HEK293 (cell line): ENCODE measurements around the gene TRAPPC11.

Experiments
- CTCF ChIA-PET: fragments of 350-600 bp; formaldehyde crosslinking; extraction: SDS; loops from one replicate; lab custom pipeline; 2021; ENCODE audit warnings: antibody characterized with exemption; lab: Yijun Ruan, JAX
- POLR2A ChIA-PET: fragments of 300-600 bp; formaldehyde crosslinking; extraction: SDS; loops from one replicate; lab custom pipeline; 2020; ENCODE audit warnings: antibody characterized with exemption, inconsistent platforms; lab: Yijun Ruan, JAX
- H3K27ac ChIP-seq: fragments of 200-500 bp; sonication (Bioruptor generic); 2 replicates; pipeline ENCODE4 v1.5.1; 2014; ENCODE audit warnings: low read depth, low read length, control low read depth, inconsistent platforms; ENCODE audit errors: extremely low read depth
- H3K36me3 ChIP-seq, 2 experiments: fragments of 200-500 bp in 1 of 2; sonication (Bioruptor generic) in 1 of 2; 1 replicate in 1 of 2; 2 replicates in 1 of 2; pipeline ENCODE4 v1.5.1; 2014 to 2017; ENCODE audit warnings: inconsistent platforms in 2 of 2, low read length in 2 of 2; ENCODE audit not compliant: control insufficient read depth in 2 of 2, insufficient read depth in 1 of 2
- H3K4me1 ChIP-seq: fragments of 200-500 bp; sonication (Bioruptor generic); 2 replicates; pipeline ENCODE4 v1.5.1; 2014; ENCODE audit warnings: mild to moderate bottlenecking, low read length, inconsistent platforms; ENCODE audit not compliant: control insufficient read depth, insufficient read depth
- H3K4me3 ChIP-seq: 2 replicates; pipeline ENCODE4 v1.5.1; 2011; ENCODE audit warnings: low read depth, mild to moderate bottlenecking, control low read depth, low read length, moderate library complexity
- H3K9me3 ChIP-seq: fragments of 200-500 bp; sonication (Bioruptor generic); 2 replicates; pipeline ENCODE4 v1.5.1; 2014; ENCODE audit warnings: low read depth, low read length, inconsistent platforms; ENCODE audit not compliant: control insufficient read depth, insufficient read depth
- CTCF ChIP-seq: fragments of 450-650 bp; formaldehyde crosslinking; IDR thresholded peaks from 2 replicates; pipeline ENCODE4 v1.5.1; 2016; ENCODE audit warnings: missing biosample characterization, missing genetic modification characterization
- GLIS2 ChIP-seq: fragments of 450-650 bp; formaldehyde crosslinking; IDR thresholded peaks from 2 replicates; pipeline ENCODE4 v1.5.1; 2016; ENCODE audit warnings: missing biosample characterization, missing genetic modification characterization
- KLF16 ChIP-seq: fragments of 450-650 bp; formaldehyde crosslinking; IDR thresholded peaks from 2 replicates; pipeline ENCODE4 v1.5.1; 2017; ENCODE audit warnings: missing biosample characterization, missing genetic modification characterization
- MEIS1 ChIP-seq: sonication (generic); formaldehyde crosslinking; IDR thresholded peaks from 2 replicates; pipeline ENCODE4 v1.8.1; 2022; ENCODE audit warnings: missing genetic modification reagents, mild to moderate bottlenecking, borderline replicate concordance
- PRDM6 ChIP-seq: fragments of 450-650 bp; formaldehyde crosslinking; IDR thresholded peaks from 2 replicates; pipeline ENCODE4 v1.5.1; 2017; ENCODE audit warnings: missing biosample characterization, missing genetic modification characterization
- TSHZ1 ChIP-seq: fragments of 450-650 bp; formaldehyde crosslinking; IDR thresholded peaks from 2 replicates; pipeline ENCODE4 v1.5.1; 2016; ENCODE audit warnings: missing biosample characterization, missing genetic modification characterization, borderline replicate concordance
- YY1 ChIP-seq: fragments of 450-650 bp; formaldehyde crosslinking; IDR thresholded peaks from 2 replicates; pipeline ENCODE4 v1.5.1; 2018; ENCODE audit warnings: missing biosample characterization, missing genetic modification characterization
- ZBTB10 ChIP-seq: fragments of 450-650 bp; formaldehyde crosslinking; IDR thresholded peaks from 2 replicates; pipeline ENCODE4 v1.5.1; 2016; ENCODE audit warnings: missing biosample characterization, missing genetic modification characterization
- ZNF211 ChIP-seq: fragments of 450-650 bp; formaldehyde crosslinking; IDR thresholded peaks from 2 replicates; pipeline ENCODE4 v1.5.1; 2016; ENCODE audit warnings: low read depth, missing biosample characterization, missing genetic modification characterization
- ZNF335 ChIP-seq: fragments of 450-650 bp; formaldehyde crosslinking; conservative IDR thresholded peaks from 2 replicates; pipeline ENCODE4 v1.5.1; 2016; ENCODE audit warnings: missing biosample characterization, missing genetic modification characterization
- ZNF501 ChIP-seq: fragments of 450-650 bp; formaldehyde crosslinking; IDR thresholded peaks from 2 replicates; pipeline ENCODE4 v1.5.1; 2016; ENCODE audit warnings: missing biosample characterization, missing genetic modification characterization
- ZNF600 ChIP-seq: fragments of 450-650 bp; formaldehyde crosslinking; IDR thresholded peaks from 2 replicates; pipeline ENCODE4 v1.5.1; 2016; ENCODE audit warnings: missing biosample characterization, missing genetic modification characterization

The TRAPPC11 gene

GRCh38 chr4:183636503-183636902 is 22.6 kb upstream of the TRAPPC11 start:
- TF ChIP-seq ZBTB10 (tag by site-specific recombination) = no peak
- TF ChIP-seq CTCF (tag by site-specific recombination) = 0 out of 2 replicates have a peak, but pooled peaks have one; percentile 8
- no peak for TF ChIP-seq GLIS2
- peak; percentile 46; the same call in 1 of the 2 replicates for TF ChIP-seq ZNF600 (tag by site-specific recombination)
- CTCF ChIA-PET = interaction anchor here (0.6 kb wide), 1 partner anchor 104 kb away, joined by 3 read pairs; no protein-coding TSS in a partner anchor

GRCh38 chr4:183636923-183637322 is 22.2 kb upstream of the TRAPPC11 start:
- Histone ChIP-seq H3K4me1 (no peaks in the 10 kb centered on the region), H3K27ac (no peak overlapping the region), H3K9me3 (no peaks in the 10 kb centered on the region), H3K4me3 (no peak overlapping the region), H3K36me3 (no peaks in the 10 kb centered on the region)
- ChIA-PET CTCF (interaction anchor here (0.6 kb wide), 1 partner anchor 104 kb away, joined by 3 read pairs; no protein-coding TSS in a partner anchor), POLR2A (no interaction called here)
- TF ChIP-seq KLF16 (no peak), ZNF335 (peak; percentile 81; the same call in 1 of the 2 replicates)

More at GRCh38 chr4:183636503-183636902, 22.6 kb upstream of the TRAPPC11 start:
- H3K4me1 ChIP-seq = no peaks in the 10 kb centered on the region
- H3K9me3 ChIP-seq = no peaks in the 10 kb centered on the region
- H3K4me3 ChIP-seq = no peak overlapping the region
- H3K27ac ChIP-seq = no peak overlapping the region
- POLR2A ChIA-PET = no interaction called here
- H3K36me3 ChIP-seq = no peaks in the 10 kb centered on the region

- POLR2A ChIA-PET = no interaction called here
- CTCF ChIA-PET = no interaction called here
- peaks cover 0 to 2% of the 10 kb centered on the region in 2 experiments; a peak in 1 of 3 replicates for H3K36me3 ChIP-seq
- TF ChIP-seq PRDM6 (tag by site-specific recombination) = no peak
- no peak for TF ChIP-seq CTCF (tag by site-specific recombination)
- TF ChIP-seq ZNF501 = no peak
- TF ChIP-seq YY1 (tag by site-specific recombination) = no peak
- TF ChIP-seq ZNF211 = no peak
- no peak for TF ChIP-seq MEIS1
- TF ChIP-seq TSHZ1 (tag by site-specific recombination) = no peak
- TF ChIP-seq, all 188 proteins: peak for 0
- Histone ChIP-seq H3K9me3 (no peaks in the 10 kb centered on the region), H3K27ac (no peak overlapping the region), H3K4me3 (no peak overlapping the region), H3K4me1 (no peaks in the 10 kb centered on the region)
These were observed 21.6 kb upstream of the TRAPPC11 start for GRCh38 chr4:183637461-183637860.
